MM.1S (cell line): ENCODE results near the gene GRIK3.

Experiments
- DNase-seq: peaks from one replicate; pipeline ENCODE4 v3.0.0-alpha.2; 2015
- H2AFZ ChIP-seq: fragments of 300-600 bp; sonication (generic); 2 replicates; pipeline ENCODE4 v1.6.0; 2016; ENCODE audit warnings: antibody characterized with exemption, low read length
- H3F3A ChIP-seq: fragments of 300-600 bp; sonication (generic); 2 replicates; pipeline ENCODE4 v1.6.1; 2016; ENCODE audit warnings: mild to moderate bottlenecking, antibody characterized with exemption, low read length, moderate library complexity, mixed read lengths; ENCODE audit not compliant: insufficient read depth
- H3K27ac ChIP-seq: fragments of 300-600 bp; sonication (generic); 2 replicates; pipeline ENCODE4 v1.5.1; 2016; ENCODE audit warnings: mild to moderate bottlenecking, low read length
- H3K27me3 ChIP-seq: fragments of 300-600 bp; sonication (generic); replicated peaks from 2 replicates; pipeline ENCODE4 v1.6.0; 2016; ENCODE audit warnings: low read length; ENCODE audit not compliant: insufficient read depth
- H3K36me3 ChIP-seq: fragments of 300-600 bp; sonication (generic); replicated peaks from 2 replicates; pipeline ENCODE4 v1.6.1; 2016; ENCODE audit warnings: mild to moderate bottlenecking, low read length, mixed read lengths; ENCODE audit not compliant: insufficient read depth
- H3K4me1 ChIP-seq: fragments of 300-600 bp; sonication (generic); 2 replicates; pipeline ENCODE4 v1.6.1; 2016; ENCODE audit warnings: low read length, mixed read lengths
- H3K4me2 ChIP-seq: fragments of 300-600 bp; sonication (generic); 2 replicates; pipeline ENCODE4 v1.6.0; 2016; ENCODE audit warnings: low read depth, low read length
- H3K4me3 ChIP-seq: fragments of 300-600 bp; sonication (generic); 2 replicates; pipeline ENCODE4 v1.5.1; 2016; ENCODE audit warnings: low read length, mixed read lengths
- H3K79me2 ChIP-seq: fragments of 300-600 bp; sonication (generic); 2 replicates; pipeline ENCODE4 v1.6.1; 2016; ENCODE audit warnings: mixed run types, low read length, mixed read lengths
- H3K9ac ChIP-seq: fragments of 300-600 bp; sonication (generic); 2 replicates; pipeline ENCODE4 v1.6.1; 2016; ENCODE audit warnings: low read length, mixed read lengths
- H3K9me2 ChIP-seq: fragments of 300-600 bp; sonication (generic); replicated peaks from 2 replicates; pipeline ENCODE4 v1.6.1; 2016; ENCODE audit warnings: mild to moderate bottlenecking, low read length, mixed read lengths; ENCODE audit not compliant: insufficient read depth
- H3K9me3 ChIP-seq: fragments of 300-600 bp; sonication (generic); replicated peaks from 2 replicates; pipeline ENCODE4 v1.6.1; 2016; ENCODE audit warnings: mild to moderate bottlenecking, low read length, mixed read lengths; ENCODE audit not compliant: insufficient read depth
- H4K20me1 ChIP-seq: fragments of 300-600 bp; sonication (generic); 2 replicates; pipeline ENCODE4 v1.6.1; 2016; ENCODE audit warnings: mild to moderate bottlenecking, low read length, moderate library complexity, mixed read lengths; ENCODE audit not compliant: insufficient read depth
- EZH2 ChIP-seq: fragments of 300-600 bp; sonication (generic); optimal IDR thresholded peaks from 2 replicates; pipeline ENCODE3; 2017; ENCODE audit warnings: low read depth, mild to moderate bottlenecking, antibody characterized with exemption, low read length, mixed read lengths
- EZH2phosphoT487 ChIP-seq: fragments of 300-600 bp; sonication (generic); IDR thresholded peaks from 2 replicates; pipeline ENCODE4 v1.6.1; 2018; ENCODE audit warnings: antibody characterized with exemption, low read length
- TF ChIP-seq, protein P1 (sequence below): fragments of 300-600 bp; sonication (generic); IDR thresholded peaks from 2 replicates; pipeline ENCODE4 v1.5.1; 2016; ENCODE audit warnings: antibody characterized with exemption, low read length, mixed read lengths

The GRIK3 gene

DNA sequence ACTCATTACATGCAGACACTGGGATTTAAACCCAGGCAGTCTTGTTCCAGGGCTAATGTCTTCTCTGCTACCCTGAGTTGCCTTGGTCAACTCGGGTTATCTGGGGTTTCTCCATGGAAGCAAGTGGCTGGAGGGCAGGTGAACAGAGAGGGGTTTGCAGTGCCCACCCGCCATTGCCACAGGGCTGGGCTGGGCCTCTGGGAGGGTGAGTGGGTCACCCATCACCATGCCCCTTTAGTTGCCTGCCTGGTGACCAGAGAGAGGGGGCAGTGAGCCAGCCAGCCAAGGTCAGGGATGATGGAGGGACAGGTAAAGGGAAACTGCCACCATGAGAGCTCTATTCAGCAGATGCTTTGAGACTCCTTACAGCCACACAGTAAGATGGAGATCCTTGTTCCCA is 53.2 kb downstream of the GRIK3 start:
- Histone ChIP-seq H3K9ac (no peak overlapping the region), H3K79me2 (no peaks in the 10 kb centered on the region), H3K4me1 (no peaks in the 10 kb centered on the region), H3K4me2 (no peak overlapping the region), H3K4me3 (no peak overlapping the region), H2AFZ (no peak overlapping the region), H3F3A (no peaks in the 10 kb centered on the region), H3K27me3 (peaks cover 78% of the 10 kb centered on the region), H3K27ac (no peak overlapping the region), H4K20me1 (no peaks in the 10 kb centered on the region), H3K9me2 (no peaks in the 10 kb centered on the region), H3K9me3 (no peaks in the 10 kb centered on the region), H3K36me3 (no peaks in the 10 kb centered on the region)
- TF ChIP-seq EZH2phosphoT487 (no peak), EZH2 (no peak)
- TF ChIP-seq, protein P1, sequence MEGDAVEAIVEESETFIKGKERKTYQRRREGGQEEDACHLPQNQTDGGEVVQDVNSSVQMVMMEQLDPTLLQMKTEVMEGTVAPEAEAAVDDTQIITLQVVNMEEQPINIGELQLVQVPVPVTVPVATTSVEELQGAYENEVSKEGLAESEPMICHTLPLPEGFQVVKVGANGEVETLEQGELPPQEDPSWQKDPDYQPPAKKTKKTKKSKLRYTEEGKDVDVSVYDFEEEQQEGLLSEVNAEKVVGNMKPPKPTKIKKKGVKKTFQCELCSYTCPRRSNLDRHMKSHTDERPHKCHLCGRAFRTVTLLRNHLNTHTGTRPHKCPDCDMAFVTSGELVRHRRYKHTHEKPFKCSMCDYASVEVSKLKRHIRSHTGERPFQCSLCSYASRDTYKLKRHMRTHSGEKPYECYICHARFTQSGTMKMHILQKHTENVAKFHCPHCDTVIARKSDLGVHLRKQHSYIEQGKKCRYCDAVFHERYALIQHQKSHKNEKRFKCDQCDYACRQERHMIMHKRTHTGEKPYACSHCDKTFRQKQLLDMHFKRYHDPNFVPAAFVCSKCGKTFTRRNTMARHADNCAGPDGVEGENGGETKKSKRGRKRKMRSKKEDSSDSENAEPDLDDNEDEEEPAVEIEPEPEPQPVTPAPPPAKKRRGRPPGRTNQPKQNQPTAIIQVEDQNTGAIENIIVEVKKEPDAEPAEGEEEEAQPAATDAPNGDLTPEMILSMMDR, result no peak
- no peak for DNase-seq

DNA sequence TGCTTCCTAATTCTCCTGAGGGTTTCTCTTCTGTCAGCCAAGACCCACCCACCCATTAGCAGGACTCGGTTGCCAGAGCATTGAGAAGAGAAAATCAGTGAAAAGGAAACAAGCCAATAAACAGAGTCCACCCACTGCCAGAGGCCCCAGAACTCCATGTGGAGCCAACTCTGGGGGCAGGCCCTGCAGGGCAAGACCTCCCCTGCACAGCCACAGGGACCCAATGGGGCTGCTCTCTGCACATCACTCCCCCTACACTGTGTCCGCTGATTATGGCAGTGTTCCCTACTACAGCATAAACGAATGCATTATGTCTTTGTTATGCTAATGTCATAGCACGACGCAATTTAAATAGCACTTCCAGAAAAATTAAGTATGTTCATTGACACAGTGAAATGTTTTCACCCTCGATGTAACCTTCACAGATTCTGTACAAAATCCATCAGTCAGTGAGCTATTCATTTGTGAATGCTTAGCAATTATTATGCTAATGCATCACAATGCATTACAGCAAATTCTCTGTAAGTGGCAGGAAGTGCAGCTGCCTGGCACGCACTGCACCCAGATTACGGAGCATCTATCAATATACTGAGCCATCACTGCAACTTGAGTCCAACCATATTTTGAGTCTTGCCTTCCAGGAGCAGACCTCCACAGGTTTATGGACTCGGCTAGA is 56.4 kb downstream of the GRIK3 start:
- H3K9me3 ChIP-seq, result no peaks in the 10 kb centered on the region
- H2AFZ ChIP-seq, result no peak overlapping the region

GRCh38 chr1:36975642-36976041 is 58.7 kb downstream of the GRIK3 start:
- no peak overlapping the region for H3K4me2 ChIP-seq
- H3K4me1 ChIP-seq, result no peaks in the 10 kb centered on the region
- no peak for DNase-seq
- H3K79me2 ChIP-seq, result no peaks in the 10 kb centered on the region
- no peak overlapping the region for H3K4me3 ChIP-seq
- no peak overlapping the region for H3K27ac ChIP-seq
- no peak overlapping the region for H2AFZ ChIP-seq
- H4K20me1 ChIP-seq, result no peaks in the 10 kb centered on the region
- TF ChIP-seq EZH2phosphoT487 (no peak), EZH2 (no peak)
- TF ChIP-seq, protein P1, result no peak
- no peaks in the 10 kb centered on the region for H3K36me3 ChIP-seq
- no peaks in the 10 kb centered on the region for H3F3A ChIP-seq
- peaks cover 71% of the 10 kb centered on the region for H3K27me3 ChIP-seq
- no peak overlapping the region for H3K9ac ChIP-seq
- no peaks in the 10 kb centered on the region for H3K9me2 ChIP-seq
- H3K9me3 ChIP-seq, result no peaks in the 10 kb centered on the region

More for the DNA sequence above, 56.4 kb downstream of the GRIK3 start:
- Histone ChIP-seq H3F3A (no peaks in the 10 kb centered on the region), H3K4me2 (no peak overlapping the region), H3K9me2 (no peaks in the 10 kb centered on the region), H3K4me3 (no peak overlapping the region), H3K9ac (no peak overlapping the region), H3K27ac (no peak overlapping the region), H3K27me3 (peaks cover 71% of the 10 kb centered on the region), H3K4me1 (no peaks in the 10 kb centered on the region), H3K36me3 (no peaks in the 10 kb centered on the region), H3K79me2 (no peaks in the 10 kb centered on the region), H4K20me1 (no peaks in the 10 kb centered on the region)
- no peak for TF ChIP-seq EZH2
- no peak for TF ChIP-seq EZH2phosphoT487
- TF ChIP-seq, protein P1, result no peak
- no peak for DNase-seq
